Measurements from ENCODE around the gene MSRB3.
A peak's percentile ranks its signal among the peaks of the same experiment; 100 is the strongest.
"Not testable (repeated sequence)": the region's sequence is repeated elsewhere in the genome, so short reads cannot be mapped to it uniquely, and the experiment has no call there.

The MSRB3 gene

GRCh38 chr12:65308601-65309071 lies 30.2 kb downstream of the MSRB3 start:
- Histone ChIP-seq H3K27me3 (ENCODE audit: low read depth, low read length) (peaks cover 14% of the 10 kb centered on the region), H3K36me3 (replicated peaks; ENCODE audit: low read depth, low read length) (no peaks in the 10 kb centered on the region), H3K9ac (ENCODE audit: low read length) (no peak overlapping the region), H3K79me2 (ENCODE audit: low read length) (no peaks in the 10 kb centered on the region), H3K4me2 (ENCODE audit: low read length) (peak overlapping the region; percentile 13; the same call in 1 of the 2 replicates), H4K20me1 (ENCODE audit: insufficient read depth, low read length) (no peaks in the 10 kb centered on the region), H2AFZ (ENCODE audit: low read depth, low read length) (peak overlapping the region; percentile 76; the same call in 1 of the 2 replicates), H3K4me3 (ENCODE audit: low read length) (no peak overlapping the region), H3K27ac (ENCODE audit: low read length) (no peak overlapping the region), H3K4me1 (ENCODE audit: low read length) (peaks cover 5% of the 10 kb centered on the region; the same call in 1 of the 2 replicates), H3K9me3 (ENCODE audit: insufficient read depth, low read length) (no peaks in the 10 kb centered on the region)
- TF ChIP-seq EZH2phosphoT487 (IDR thresholded peaks at IDR 0.05; ENCODE audit: low read depth) (no peak), CTCF (IDR thresholded peaks at IDR 0.05; ENCODE audit: low read depth, low read length) (no peak)

GRCh38 chr12:65311260-65311659 lies 32.8 kb downstream of the MSRB3 start:
- no peak overlapping the region for H2AFZ ChIP-seq (ENCODE audit: low read depth, low read length)
- H3K4me3 ChIP-seq (ENCODE audit: low read length) = no peak overlapping the region
- no peak overlapping the region for H3K4me2 ChIP-seq (ENCODE audit: low read length)
- no peak overlapping the region for H3K27ac ChIP-seq (ENCODE audit: low read length)
- H3K9ac ChIP-seq (ENCODE audit: low read length) = no peak overlapping the region
- H3K79me2 ChIP-seq (ENCODE audit: low read length) = no peaks in the 10 kb centered on the region
- peaks cover 5% of the 10 kb centered on the region; the same call in 1 of the 2 replicates for H3K4me1 ChIP-seq (ENCODE audit: low read length)
- H3K27me3 ChIP-seq (ENCODE audit: low read depth, low read length) = peaks cover 11% of the 10 kb centered on the region
- no peaks in the 10 kb centered on the region for H4K20me1 ChIP-seq (ENCODE audit: insufficient read depth, low read length)
- H3K9me3 ChIP-seq (ENCODE audit: insufficient read depth, low read length) = no peaks in the 10 kb centered on the region
- H3K36me3 ChIP-seq (replicated peaks; ENCODE audit: low read depth, low read length) = no peaks in the 10 kb centered on the region
- TF ChIP-seq CTCF (IDR thresholded peaks at IDR 0.05; ENCODE audit: low read depth, low read length) (no peak), EZH2phosphoT487 (IDR thresholded peaks at IDR 0.05; ENCODE audit: low read depth) (no peak)

GRCh38 chr12:65313719-65314317 lies 35.3 kb downstream of the MSRB3 start:
- Histone ChIP-seq H3K27ac (ENCODE audit: low read length) (no peak overlapping the region), H3K4me1 (ENCODE audit: low read length) (peaks cover under 1% of the 10 kb centered on the region; the same call in 1 of the 2 replicates), H3K9me3 (ENCODE audit: insufficient read depth, low read length) (no peaks in the 10 kb centered on the region), H3K9ac (ENCODE audit: low read length) (no peak overlapping the region), H3K4me2 (ENCODE audit: low read length) (no peak overlapping the region), H4K20me1 (ENCODE audit: insufficient read depth, low read length) (no peaks in the 10 kb centered on the region), H3K4me3 (ENCODE audit: low read length) (no peak overlapping the region), H3K27me3 (ENCODE audit: low read depth, low read length) (peaks cover 11% of the 10 kb centered on the region), H2AFZ (ENCODE audit: low read depth, low read length) (no peak overlapping the region), H3K36me3 (replicated peaks; ENCODE audit: low read depth, low read length) (no peaks in the 10 kb centered on the region), H3K79me2 (ENCODE audit: low read length) (no peaks in the 10 kb centered on the region)
- TF ChIP-seq EZH2phosphoT487 (IDR thresholded peaks at IDR 0.05; ENCODE audit: low read depth) (no peak), CTCF (IDR thresholded peaks at IDR 0.05; ENCODE audit: low read depth, low read length) (peak; percentile 73)

- H3K27ac ChIP-seq (ENCODE audit: low read length); H3K4me3 ChIP-seq (ENCODE audit: low read length); H3K79me2 ChIP-seq (ENCODE audit: low read length); H2AFZ ChIP-seq (ENCODE audit: low read depth, low read length); H3K9me3 ChIP-seq (ENCODE audit: insufficient read depth, low read length); H3K4me2 ChIP-seq (ENCODE audit: low read length); H4K20me1 ChIP-seq (ENCODE audit: insufficient read depth, low read length); H3K4me1 ChIP-seq (ENCODE audit: low read length); H3K9ac ChIP-seq (ENCODE audit: low read length); H3K36me3 ChIP-seq (replicated peaks; ENCODE audit: low read depth, low read length): not testable (repeated sequence)
- H3K27me3 ChIP-seq (ENCODE audit: low read depth, low read length) = peaks cover 11% of the 10 kb centered on the region
These were observed 36.8 kb downstream of the MSRB3 start for GRCh38 chr12:65315238-65315637.
